T-helper 1 cell treated with Interleukin-12 subunit alpha and Interleukin-12 subunit beta and Interleukin-4 antibody, amounts not matched to agents 30 ng/mL and 1 ng/mL, for 36 hours (primary cell): ENCODE results near the gene FCN3. TPM values are rescaled to one million over a fixed set of nuclear protein-coding genes. Genes with fewer than 3 reads are reported as not detected.
"Not testable (repeated sequence)": the region's sequence is repeated elsewhere in the genome, so short reads cannot be mapped to it uniquely, and the experiment has no call there.

ENCODE experiments used
- intact Hi-C: fragments of 100-400 bp; cut with micrococcal nuclease; formaldehyde crosslinking; loops from one replicate; pipeline ENCODE4 v1.15.1; 2024
- total RNA-seq: library from RNA; stranded (reverse); gene quantifications from 2 replicates; pipeline ENCODE4 v1.2.3, GENCODE V29; 2022

The FCN3 gene
- total RNA-seq, 1 donor from 2014 or later, result not detected

DNA sequence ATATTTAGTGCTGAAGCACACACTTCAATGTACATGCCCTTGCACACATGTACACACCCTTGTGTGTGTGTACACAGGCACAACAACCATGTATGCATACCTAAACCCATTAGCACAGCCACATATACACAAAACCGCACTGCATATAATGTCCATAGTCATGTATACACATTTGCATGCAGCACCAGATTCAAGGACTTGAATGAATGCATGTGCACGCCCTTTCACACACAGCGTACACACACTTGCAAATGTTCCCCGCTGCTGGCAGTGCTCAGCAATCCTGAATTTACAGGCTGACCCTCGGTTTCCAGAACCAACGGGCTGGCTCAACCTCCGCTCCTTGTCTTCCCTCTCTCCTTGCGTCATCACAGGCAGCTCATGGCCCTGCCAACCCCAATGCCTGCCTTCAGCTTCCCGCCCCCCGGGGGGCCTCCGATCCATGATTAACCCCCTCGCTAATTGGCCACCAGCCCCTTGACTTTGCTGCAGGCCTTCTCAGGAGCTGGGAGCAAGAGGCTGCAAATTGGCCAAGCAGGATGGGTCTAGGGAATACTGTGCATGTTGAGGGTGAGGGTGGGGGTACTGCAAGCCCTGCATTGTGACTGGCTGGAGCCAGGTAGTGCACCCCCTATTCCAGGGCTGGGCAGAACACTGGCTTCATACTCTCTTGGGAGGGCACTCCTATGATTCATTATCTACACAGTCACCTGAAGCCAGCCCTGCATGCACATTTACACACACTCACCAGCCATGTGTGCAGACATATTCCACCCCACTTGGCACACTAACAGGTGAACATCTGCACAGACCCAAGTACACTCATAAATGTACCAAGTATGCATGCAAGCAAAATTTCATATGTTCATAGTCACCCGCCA is 25.7 kb upstream of the FCN3 start:
- intact Hi-C loops, result no loop called here

- intact Hi-C loops, result loop anchor here (5.0 kb wide), 1 partner anchor 297 kb away; no protein-coding TSS in a partner anchor
Measured at GRCh38 chr1:27399251-27400025, 24.8 kb upstream of the FCN3 start.

GRCh38 chr1:27398405-27399149 is 24.0 kb upstream of the FCN3 start:
- intact Hi-C loops, result loop anchor here (5.0 kb wide), 1 partner anchor 296 kb away; no protein-coding TSS in a partner anchor

DNA sequence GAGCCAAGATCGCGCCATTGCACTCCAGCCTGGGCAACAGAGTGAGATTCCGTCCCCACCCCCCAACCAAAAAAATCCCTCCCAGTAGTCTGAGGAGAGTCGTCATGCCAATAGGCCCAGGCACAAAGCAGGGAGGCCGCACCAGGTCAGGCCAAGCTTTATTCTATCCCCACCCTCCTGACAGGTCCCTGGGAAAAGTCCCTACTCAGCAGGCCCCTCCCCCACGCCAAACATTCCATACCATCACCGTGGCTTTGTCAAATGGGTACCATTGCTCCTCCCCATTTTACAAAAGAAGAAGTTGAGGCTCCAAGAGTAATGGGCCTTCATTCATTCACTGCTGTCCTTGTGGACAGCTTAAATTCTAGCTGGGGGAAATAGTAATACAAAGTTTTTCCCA is 23.1 kb upstream of the FCN3 start:
- intact Hi-C loops, result loop anchor here (5.0 kb wide), 1 partner anchor 295 kb away; no protein-coding TSS in a partner anchor

GRCh38 chr1:27397110-27397509 is 22.5 kb upstream of the FCN3 start:
- intact Hi-C loops, result loop anchor here (5.0 kb wide), 1 partner anchor 295 kb away; no protein-coding TSS in a partner anchor

DNA sequence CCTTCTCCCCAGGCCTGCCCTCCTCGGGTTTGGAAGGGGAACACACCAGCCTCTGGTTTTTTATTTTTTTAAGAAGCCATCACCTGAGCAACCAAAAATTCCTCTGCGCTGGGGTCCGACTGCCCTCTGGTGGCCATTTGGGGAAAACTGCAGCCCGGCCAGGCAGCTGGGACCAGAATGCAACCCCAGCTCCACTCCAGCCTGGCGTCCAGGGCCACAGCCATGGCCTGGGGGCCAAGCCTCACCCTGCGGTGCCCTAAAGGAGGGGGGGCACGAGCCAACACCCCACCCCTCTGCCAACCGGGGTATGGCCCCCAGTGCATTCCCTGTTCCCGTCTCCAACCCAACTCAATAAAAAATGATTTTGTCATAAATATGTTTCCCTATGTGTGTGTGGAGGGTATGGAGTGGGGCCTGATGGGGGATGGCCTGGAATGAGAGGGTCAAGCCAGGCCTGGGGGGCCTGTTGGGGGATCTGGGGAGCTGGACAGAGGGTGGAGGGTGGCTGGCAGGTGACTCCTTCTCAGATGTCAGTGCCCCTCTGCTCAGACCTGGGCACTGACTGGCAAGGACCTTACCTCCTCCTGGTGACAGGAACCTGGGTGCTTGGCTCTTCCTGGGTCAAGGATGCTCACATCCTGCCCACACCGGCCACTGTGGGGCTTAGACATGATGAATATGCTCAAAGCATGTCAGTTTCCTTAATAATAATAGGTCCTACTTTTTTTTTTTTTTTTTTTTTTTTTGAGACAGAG is 21.0 kb upstream of the FCN3 start:
- intact Hi-C loops, result loop anchor here (1.0 to 5.0 kb wide), 4 partner anchors 94 to 351 kb away; no protein-coding TSS in a partner anchor

DNA sequence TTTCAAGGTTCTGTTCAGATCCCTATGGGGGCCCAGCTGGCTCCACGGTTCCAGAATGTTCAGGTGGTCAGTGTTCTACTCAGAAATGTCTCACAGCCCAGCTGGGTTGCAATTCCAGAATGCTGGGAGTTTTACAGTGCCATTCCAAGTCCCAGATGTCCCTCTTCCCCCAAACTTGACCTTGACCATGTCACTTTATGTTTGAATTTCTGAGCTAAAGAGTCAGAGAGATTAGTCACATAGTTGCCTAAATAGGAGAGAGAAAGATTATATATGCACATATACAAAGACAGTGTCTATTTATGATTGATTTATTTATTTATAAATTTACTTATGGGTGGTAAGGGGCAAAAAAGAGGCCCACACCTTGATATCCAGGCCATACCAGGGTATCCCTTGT is 20.3 kb upstream of the FCN3 start:
- intact Hi-C loops, result loop anchor here (1.0 to 5.0 kb wide), 4 partner anchors 94 to 351 kb away; no protein-coding TSS in a partner anchor

GRCh38 chr1:27394282-27394658 is 19.6 kb upstream of the FCN3 start:
- intact Hi-C loops, result no loop called here

DNA sequence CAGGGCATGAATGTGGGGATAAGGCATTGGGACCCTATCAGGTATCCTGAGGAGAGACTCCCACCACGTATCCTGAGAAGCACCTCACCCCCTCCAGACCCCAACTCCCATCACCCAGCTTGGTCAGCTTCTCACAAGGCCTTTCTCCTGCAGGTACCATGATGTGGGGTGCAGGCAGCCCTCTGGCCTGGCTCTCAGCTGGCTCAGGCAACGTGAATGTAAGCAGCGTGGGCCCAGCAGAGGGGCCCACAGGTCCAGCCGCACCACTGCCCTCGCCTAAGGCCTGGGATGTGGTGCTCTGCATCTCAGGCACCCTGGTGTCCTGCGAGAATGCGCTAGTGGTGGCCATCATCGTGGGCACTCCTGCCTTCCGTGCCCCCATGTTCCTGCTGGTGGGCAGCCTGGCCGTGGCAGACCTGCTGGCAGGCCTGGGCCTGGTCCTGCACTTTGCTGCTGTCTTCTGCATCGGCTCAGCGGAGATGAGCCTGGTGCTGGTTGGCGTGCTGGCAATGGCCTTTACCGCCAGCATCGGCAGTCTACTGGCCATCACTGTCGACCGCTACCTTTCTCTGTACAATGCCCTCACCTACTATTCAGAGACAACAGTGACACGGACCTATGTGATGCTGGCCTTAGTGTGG is 19.1 kb upstream of the FCN3 start:
- intact Hi-C loops, result no loop called here

DNA sequence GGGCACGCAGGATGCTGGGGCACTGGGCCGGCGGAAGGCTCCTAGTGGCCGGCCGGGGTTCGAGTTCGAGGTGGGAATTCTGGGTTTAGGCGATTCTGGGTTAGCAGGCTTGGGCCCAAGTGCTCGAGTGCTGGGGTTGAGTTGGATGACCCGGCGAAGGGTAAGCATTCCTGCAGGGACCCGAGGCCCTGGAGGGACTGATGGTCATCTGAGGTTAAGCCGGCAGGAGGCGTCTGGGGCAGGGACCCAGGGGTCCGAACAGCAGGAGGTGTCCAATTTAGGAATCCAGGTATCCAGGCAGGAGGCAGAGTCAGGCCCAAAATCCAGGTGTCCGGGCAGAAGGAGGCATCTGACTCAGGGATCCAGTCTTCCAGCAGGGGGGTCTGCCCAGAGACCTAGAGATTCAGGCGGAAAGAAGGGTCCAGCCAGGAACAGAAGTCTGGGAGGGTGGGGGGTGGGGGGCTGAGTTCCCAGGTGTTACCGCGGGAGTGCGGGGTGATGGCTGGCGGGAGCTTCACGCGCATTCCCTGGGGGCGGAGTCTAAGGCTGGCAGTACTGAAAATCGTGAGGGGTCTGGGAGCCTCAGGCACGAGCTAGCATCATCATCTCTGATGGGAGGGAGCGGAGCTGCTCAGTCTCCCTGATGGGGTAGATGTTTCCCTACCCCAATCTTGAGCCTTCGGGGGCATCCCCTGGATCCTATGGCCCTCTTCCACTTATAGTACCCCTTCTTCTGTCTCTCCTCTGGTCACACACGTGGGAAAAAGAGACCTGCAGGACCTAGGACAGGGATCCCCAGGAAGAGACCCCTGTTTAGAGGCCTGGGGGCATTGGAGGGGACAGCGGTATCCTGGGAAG is 18.4 kb upstream of the FCN3 start:
- intact Hi-C loops, result loop anchor here (1.0 kb wide), 10 partner anchors 10 to 270 kb away; partner anchors contain the start of genes CD164L2, SYTL1, TMEM222 and WDTC1

DNA sequence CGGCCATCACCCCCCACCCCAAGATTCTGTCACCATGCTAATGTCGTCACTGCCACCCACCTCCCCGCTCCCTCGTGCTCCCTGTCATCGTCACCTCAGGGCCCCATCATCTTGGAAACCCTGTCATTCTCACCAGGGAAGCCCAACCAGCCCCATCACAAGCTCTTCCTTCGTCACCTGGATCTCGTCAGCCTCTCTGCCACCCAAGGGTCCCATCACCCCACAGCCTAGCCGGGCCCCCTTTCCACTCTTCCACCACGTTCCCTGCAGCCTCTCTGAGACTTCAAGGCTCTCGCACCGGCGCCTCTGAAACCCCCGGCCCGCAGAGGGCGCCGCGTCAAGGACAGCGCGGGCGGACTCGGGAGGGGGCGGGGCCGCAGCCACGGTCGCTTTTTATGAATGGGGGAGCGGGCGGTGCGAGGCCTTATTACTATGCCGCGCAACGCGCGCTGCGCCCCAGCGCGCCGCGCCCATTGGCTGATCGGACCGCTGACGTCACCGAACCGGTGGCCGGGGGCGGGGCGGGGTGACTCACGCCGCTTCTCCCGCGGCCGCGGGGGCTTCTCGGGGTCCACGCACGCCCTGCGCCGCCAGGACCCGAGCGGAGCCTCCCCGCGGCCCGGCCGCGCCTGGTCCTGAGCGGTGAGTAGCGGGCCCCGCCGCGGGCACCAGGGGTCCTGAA is 17.6 kb upstream of the FCN3 start, which contains the start of gene GPR3:
TSS of gene GPR3 (plus strand) at position 527 of the 682 bp plus-strand sequence. CDS start 1,177 bp downstream, outside the sequence.
- intact Hi-C loops, result loop anchor here (1.0 kb wide), 10 partner anchors 9 to 271 kb away; partner anchors contain the start of genes CD164L2, SYTL1, TMEM222 and WDTC1

- intact Hi-C loops, result loop anchor here (1.0 kb wide), 10 partner anchors 8 to 272 kb away; partner anchors contain the start of genes CD164L2, SYTL1, TMEM222 and WDTC1
Measured at GRCh38 chr1:27391511-27392095, 17.0 kb upstream of the FCN3 start.

- intact Hi-C loops, result loop anchor here (1.0 kb wide), 4 partner anchors 23 to 87 kb away; no protein-coding TSS in a partner anchor
Measured at GRCh38 chr1:27388337-27389005, 13.8 kb upstream of the FCN3 start.

DNA sequence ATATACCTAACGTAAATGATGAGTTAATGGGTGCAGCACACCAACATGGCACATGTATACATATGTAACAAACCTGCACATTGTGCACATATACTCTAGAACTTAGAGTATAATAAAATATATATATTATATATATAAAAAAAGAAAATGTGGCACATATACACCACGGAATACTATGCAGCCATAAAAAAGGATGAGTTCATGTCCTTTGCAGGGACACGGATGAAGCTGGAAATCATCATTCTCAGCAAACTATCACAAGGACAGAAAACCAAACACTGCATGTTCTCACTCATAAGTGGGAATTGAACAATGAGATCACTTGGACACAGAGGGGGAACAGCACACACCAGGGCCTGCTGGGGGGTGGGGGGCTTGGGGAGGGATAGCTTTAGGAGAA is 10.2 kb upstream of the FCN3 start:
- intact Hi-C loops, result not testable (repeated sequence)

- intact Hi-C loops, result loop anchor here (1.0 kb wide), 3 partner anchors 9 to 26 kb away; partner anchors contain the start of gene GPR3
Measured at GRCh38 chr1:27383661-27384060, 9.0 kb upstream of the FCN3 start.

DNA sequence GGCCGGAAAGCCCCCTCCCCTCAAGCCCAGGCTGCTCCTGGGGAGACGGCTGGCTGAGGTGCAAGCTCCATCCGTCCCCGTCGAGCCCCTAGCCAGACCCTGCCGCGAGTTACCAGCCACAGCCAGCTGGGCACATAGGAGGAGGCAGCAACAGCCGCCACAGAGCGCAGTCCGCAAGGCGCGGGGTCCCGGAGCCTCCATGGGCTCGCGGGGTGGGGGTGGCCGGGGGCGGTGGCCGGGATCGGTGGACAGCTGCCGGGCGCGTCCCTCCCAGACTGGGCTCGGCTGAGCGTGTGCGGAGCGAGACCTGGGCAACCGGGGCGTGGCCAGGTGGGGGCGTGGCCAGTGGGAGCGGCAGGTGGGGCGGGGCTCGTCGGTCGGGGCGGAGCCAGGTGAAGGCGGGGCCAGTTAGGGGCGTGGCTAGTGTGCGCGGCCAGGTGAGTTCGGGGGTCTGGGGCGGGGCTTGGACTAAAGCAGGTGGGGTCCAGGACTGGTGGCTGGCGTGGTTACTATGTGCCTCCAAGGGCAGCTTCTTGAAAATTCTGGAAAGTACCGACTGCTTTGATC is 8.5 kb upstream of the FCN3 start, which contains the start of gene CD164L2:
TSS of gene CD164L2 (minus strand) at position 295 of the 567 bp plus-strand sequence. CDS start at position 201, 94 bp downstream.
- intact Hi-C loops, result loop anchor here (1.0 kb wide), 3 partner anchors 9 to 26 kb away; partner anchors contain the start of gene GPR3
